ENCODE measurements around the gene TBXAS1.

The TBXAS1 gene

GRCh38 chr7:140017543-140017942 lies 188.5 kb downstream of the TBXAS1 start:
- Histone ChIP-seq H3F3A (ENCODE audit: control insufficient read depth, insufficient read depth) (no peaks in the 10 kb centered on the region), H3K4me1 (ENCODE audit: control insufficient read depth, low read length) (no peaks in the 10 kb centered on the region), H3K9me3 (ENCODE audit: control insufficient read depth, insufficient read depth, low read length) (no peaks in the 10 kb centered on the region), H3K9me2 (replicated peaks; ENCODE audit: control insufficient read depth, low read length) (no peaks in the 10 kb centered on the region), H3K36me3 (ENCODE audit: control insufficient read depth, low read length) (no peaks in the 10 kb centered on the region), H3K79me2 (ENCODE audit: control insufficient read depth, low read length) (no peaks in the 10 kb centered on the region), H3K27me3 (ENCODE audit: control insufficient read depth, low read length) (peaks cover 16% of the 10 kb centered on the region), H4K20me1 (ENCODE audit: control insufficient read depth, insufficient read depth, low read depth, low read length) (no peaks in the 10 kb centered on the region), H3K27ac (ENCODE audit: low read depth, low read length) (no peak overlapping the region), H3K4me2 (ENCODE audit: low read length) (no peak overlapping the region), H3K4me3 (ENCODE audit: low read length) (no peak overlapping the region)
- TF ChIP-seq CTCF (IDR thresholded peaks at IDR 0.05; ENCODE audit: low read depth, low read length, poor library complexity, severe bottlenecking), result no peak
- TF ChIP-seq EZH2phosphoT487 (IDR thresholded peaks at IDR 0.05; ENCODE audit: borderline replicate concordance, low read length), result no peak

GRCh38 chr7:140018125-140019043 lies 189.3 kb downstream of the TBXAS1 start:
- Histone ChIP-seq H3K36me3 (ENCODE audit: control insufficient read depth, low read length) (no peaks in the 10 kb centered on the region), H3K9me2 (replicated peaks; ENCODE audit: control insufficient read depth, low read length) (no peaks in the 10 kb centered on the region), H3K4me3 (ENCODE audit: low read length) (no peak overlapping the region), H4K20me1 (ENCODE audit: control insufficient read depth, insufficient read depth, low read depth, low read length) (no peaks in the 10 kb centered on the region), H3K9me3 (ENCODE audit: control insufficient read depth, insufficient read depth, low read length) (no peaks in the 10 kb centered on the region), H3K27ac (ENCODE audit: low read depth, low read length) (no peak overlapping the region), H3K79me2 (ENCODE audit: control insufficient read depth, low read length) (no peaks in the 10 kb centered on the region), H3F3A (ENCODE audit: control insufficient read depth, insufficient read depth) (no peaks in the 10 kb centered on the region), H3K27me3 (ENCODE audit: control insufficient read depth, low read length) (peaks cover 16% of the 10 kb centered on the region), H3K4me1 (ENCODE audit: control insufficient read depth, low read length) (no peaks in the 10 kb centered on the region), H3K4me2 (ENCODE audit: low read length) (no peak overlapping the region)
- TF ChIP-seq CTCF (IDR thresholded peaks at IDR 0.05; ENCODE audit: low read depth, low read length, poor library complexity, severe bottlenecking) (no peak), EZH2phosphoT487 (IDR thresholded peaks at IDR 0.05; ENCODE audit: borderline replicate concordance, low read length) (no peak)

- Histone ChIP-seq H3K4me2 (ENCODE audit: low read length) (no peak overlapping the region), H3K27ac (ENCODE audit: low read depth, low read length) (no peak overlapping the region), H3K79me2 (ENCODE audit: control insufficient read depth, low read length) (no peaks in the 10 kb centered on the region), H3K9me3 (ENCODE audit: control insufficient read depth, insufficient read depth, low read length) (no peaks in the 10 kb centered on the region), H3K9me2 (replicated peaks; ENCODE audit: control insufficient read depth, low read length) (no peaks in the 10 kb centered on the region), H3F3A (ENCODE audit: control insufficient read depth, insufficient read depth) (no peaks in the 10 kb centered on the region), H3K4me1 (ENCODE audit: control insufficient read depth, low read length) (no peaks in the 10 kb centered on the region), H4K20me1 (ENCODE audit: control insufficient read depth, insufficient read depth, low read depth, low read length) (no peaks in the 10 kb centered on the region), H3K36me3 (ENCODE audit: control insufficient read depth, low read length) (no peaks in the 10 kb centered on the region), H3K4me3 (ENCODE audit: low read length) (no peak overlapping the region), H3K27me3 (ENCODE audit: control insufficient read depth, low read length) (peaks cover 16% of the 10 kb centered on the region)
- TF ChIP-seq CTCF (IDR thresholded peaks at IDR 0.05; ENCODE audit: low read depth, low read length, poor library complexity, severe bottlenecking) (no peak), EZH2phosphoT487 (IDR thresholded peaks at IDR 0.05; ENCODE audit: borderline replicate concordance, low read length) (no peak)
Measured at GRCh38 chr7:140019172-140019571, 190.1 kb downstream of the TBXAS1 start.

All from DOHH2 (cell line).